ENCODE results near the gene DOCK1. TPM values are rescaled to one million over a fixed set of nuclear protein-coding genes. Genes with fewer than 3 reads are reported as not detected.

The DOCK1 gene
- total RNA-seq, 2 donors from 2014 or later = 72.4 to 89.3 TPM

DNA sequence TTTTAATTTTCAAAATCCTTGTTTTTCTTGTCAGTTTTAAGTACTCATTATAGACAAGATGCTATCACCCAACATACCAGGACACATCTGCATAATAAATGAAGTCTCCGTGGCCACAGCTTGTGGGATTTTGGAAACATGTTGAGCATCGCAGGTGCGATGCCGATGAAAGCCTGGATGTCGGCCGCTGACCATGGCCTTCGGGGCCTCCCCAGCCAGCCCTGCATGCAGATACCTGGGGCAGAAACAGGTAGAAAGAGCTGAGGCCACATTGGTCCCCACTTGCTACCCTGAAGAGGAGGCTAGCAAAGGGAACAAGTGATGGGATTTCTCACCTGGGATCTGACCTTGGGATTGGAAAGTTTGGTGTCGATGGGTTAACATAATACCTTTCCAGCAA lies 123.8 kb downstream of the DOCK1 start:
- DNase-seq = peak; percentile 26
- WGBS, 2 experiments (ENCODE audit: insufficient coverage in 1 of 2, insufficient read length in 1 of 2) = 96% methylated on average over 8 of the region's 8 CpGs; no CpG with 5 or more reads in 1 of the 2 experiments
- H3K4me1 Mint-ChIP-seq = no peaks in the 10 kb centered on the region
- Histone ChIP-seq H3K9me3 (ENCODE audit: control insufficient read depth, low read length) (no peaks in the 10 kb centered on the region), H3K27me3 (ENCODE audit: control insufficient read depth, insufficient read depth, low read length, poor library complexity, severe bottlenecking) (no peaks in the 10 kb centered on the region), H3K4me1 (ENCODE audit: control insufficient read depth, insufficient read depth, low read length) (no peaks in the 10 kb centered on the region), H3K9ac (ENCODE audit: extremely low read depth, low read length, poor library complexity, severe bottlenecking) (no peak overlapping the region), H3K4me3 (ENCODE audit: low read length) (no peak overlapping the region), H3K27ac (ENCODE audit: low read depth, low read length) (no peak overlapping the region), H3K36me3 (ENCODE audit: control insufficient read depth, insufficient read depth, low read length) (peaks cover 58% of the 10 kb centered on the region)
- H3K4me3 Mint-ChIP-seq = no peak overlapping the region
- H3K27ac Mint-ChIP-seq = no peak overlapping the region
- TF ChIP-seq, protein P1, sequence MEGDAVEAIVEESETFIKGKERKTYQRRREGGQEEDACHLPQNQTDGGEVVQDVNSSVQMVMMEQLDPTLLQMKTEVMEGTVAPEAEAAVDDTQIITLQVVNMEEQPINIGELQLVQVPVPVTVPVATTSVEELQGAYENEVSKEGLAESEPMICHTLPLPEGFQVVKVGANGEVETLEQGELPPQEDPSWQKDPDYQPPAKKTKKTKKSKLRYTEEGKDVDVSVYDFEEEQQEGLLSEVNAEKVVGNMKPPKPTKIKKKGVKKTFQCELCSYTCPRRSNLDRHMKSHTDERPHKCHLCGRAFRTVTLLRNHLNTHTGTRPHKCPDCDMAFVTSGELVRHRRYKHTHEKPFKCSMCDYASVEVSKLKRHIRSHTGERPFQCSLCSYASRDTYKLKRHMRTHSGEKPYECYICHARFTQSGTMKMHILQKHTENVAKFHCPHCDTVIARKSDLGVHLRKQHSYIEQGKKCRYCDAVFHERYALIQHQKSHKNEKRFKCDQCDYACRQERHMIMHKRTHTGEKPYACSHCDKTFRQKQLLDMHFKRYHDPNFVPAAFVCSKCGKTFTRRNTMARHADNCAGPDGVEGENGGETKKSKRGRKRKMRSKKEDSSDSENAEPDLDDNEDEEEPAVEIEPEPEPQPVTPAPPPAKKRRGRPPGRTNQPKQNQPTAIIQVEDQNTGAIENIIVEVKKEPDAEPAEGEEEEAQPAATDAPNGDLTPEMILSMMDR (conservative IDR thresholded peaks at IDR 0.05) = no peak
- peaks cover 86% of the 10 kb centered on the region for H3K36me3 Mint-ChIP-seq (ENCODE audit: low read depth)
- H3K9me3 Mint-ChIP-seq = no peaks in the 10 kb centered on the region
- no peaks in the 10 kb centered on the region for H3K27me3 Mint-ChIP-seq (ENCODE audit: insufficient read depth)

DNA sequence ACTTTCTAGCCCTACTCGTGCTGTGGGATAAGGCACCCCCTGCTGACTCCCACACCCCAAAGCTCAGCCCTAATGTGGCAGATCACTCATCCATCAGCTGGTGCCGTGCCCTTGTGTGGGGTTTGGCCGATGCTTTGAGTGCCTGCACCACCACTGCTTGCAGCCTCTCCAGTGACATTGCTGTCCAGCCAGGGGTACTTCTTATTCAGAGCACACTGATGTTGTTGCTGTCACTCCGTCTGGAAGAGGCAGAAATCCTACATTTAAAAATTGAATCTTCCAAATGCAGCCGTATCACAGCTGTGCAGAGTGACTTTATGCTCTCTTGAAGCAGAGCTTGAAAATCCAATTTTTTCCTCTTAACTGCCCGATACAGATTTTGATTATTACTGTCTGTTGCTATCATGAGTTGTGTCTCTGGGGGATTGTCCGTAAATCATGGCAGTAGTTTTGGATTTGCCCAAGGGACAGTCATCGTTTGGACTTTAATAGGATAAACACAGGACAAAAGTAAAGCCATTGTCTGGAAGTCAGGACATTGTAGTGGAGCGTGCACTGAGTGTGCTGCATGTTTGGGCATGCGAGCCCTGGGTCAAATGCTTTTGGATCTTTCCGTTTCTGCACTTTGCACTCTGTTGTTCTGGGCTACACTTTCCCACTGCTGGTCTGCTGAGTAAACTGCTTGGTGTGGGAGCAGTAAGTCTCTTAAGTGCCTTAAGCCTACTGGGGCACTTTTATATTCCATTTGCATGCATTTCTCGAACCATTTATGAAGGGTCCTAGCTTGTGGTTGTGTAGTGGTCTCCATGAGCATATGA lies 128.2 kb downstream of the DOCK1 start:
- H3K9me3 Mint-ChIP-seq = no peaks in the 10 kb centered on the region
- Histone ChIP-seq H3K9me3 (ENCODE audit: control insufficient read depth, low read length) (no peaks in the 10 kb centered on the region), H3K36me3 (ENCODE audit: control insufficient read depth, insufficient read depth, low read length) (peaks cover 65% of the 10 kb centered on the region), H3K27ac (ENCODE audit: low read depth, low read length) (no peak overlapping the region), H3K9ac (ENCODE audit: extremely low read depth, low read length, poor library complexity, severe bottlenecking) (no peak overlapping the region), H3K4me3 (ENCODE audit: low read length) (no peak overlapping the region), H3K4me1 (ENCODE audit: control insufficient read depth, insufficient read depth, low read length) (no peaks in the 10 kb centered on the region), H3K27me3 (ENCODE audit: control insufficient read depth, insufficient read depth, low read length, poor library complexity, severe bottlenecking) (no peaks in the 10 kb centered on the region)
- no peaks in the 10 kb centered on the region for H3K4me1 Mint-ChIP-seq
- H3K36me3 Mint-ChIP-seq (ENCODE audit: low read depth) = peaks cover 82% of the 10 kb centered on the region
- no peak overlapping the region for H3K27ac Mint-ChIP-seq
- no peaks in the 10 kb centered on the region for H3K27me3 Mint-ChIP-seq (ENCODE audit: insufficient read depth)
- TF ChIP-seq, protein P1 (conservative IDR thresholded peaks at IDR 0.05) = no peak
- no peak overlapping the region for H3K4me3 Mint-ChIP-seq
- 92 to 97% methylated on average over 8 to 12 of the region's 12 CpGs for whole genome bisulfite sequencing, 2 experiments (ENCODE audit: insufficient coverage in 1 of 2, insufficient read length in 1 of 2)
- peak; percentile 28 for DNase-seq

DNA sequence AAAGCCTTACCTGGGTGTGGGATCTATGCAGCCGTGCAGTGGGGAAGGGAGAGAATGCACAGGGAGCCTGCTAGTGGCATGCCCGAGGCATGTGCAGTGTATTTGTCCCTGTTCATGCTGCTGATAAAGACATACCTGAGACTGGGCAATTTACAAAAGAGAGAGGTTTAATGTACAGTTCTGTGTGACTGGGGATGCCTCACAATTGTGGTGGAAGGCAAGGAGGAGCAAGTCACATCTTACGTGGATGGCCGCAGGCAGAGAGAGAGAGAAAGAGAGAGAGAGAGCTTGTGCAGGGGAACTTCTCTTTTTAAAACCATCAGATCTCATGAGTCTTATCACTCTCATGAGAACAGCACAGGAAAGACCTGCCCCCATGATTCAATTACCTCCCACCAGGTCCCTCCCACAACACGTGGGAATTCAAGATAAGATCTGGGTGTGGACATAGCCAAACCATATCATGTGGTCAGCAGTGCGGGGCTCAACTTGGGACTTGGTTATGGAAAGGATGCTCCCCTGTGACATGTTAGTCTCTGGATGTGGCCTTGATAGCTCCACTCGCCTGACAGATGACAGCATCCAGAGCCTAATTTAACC lies 128.9 kb downstream of the DOCK1 start:
- no peaks in the 10 kb centered on the region for H3K27me3 Mint-ChIP-seq (ENCODE audit: insufficient read depth)
- H3K27ac Mint-ChIP-seq = peak overlapping the region; percentile 11
- Histone ChIP-seq H3K36me3 (ENCODE audit: control insufficient read depth, insufficient read depth, low read length) (peaks cover 65% of the 10 kb centered on the region), H3K27me3 (ENCODE audit: control insufficient read depth, insufficient read depth, low read length, poor library complexity, severe bottlenecking) (no peaks in the 10 kb centered on the region), H3K9ac (ENCODE audit: extremely low read depth, low read length, poor library complexity, severe bottlenecking) (no peak overlapping the region), H3K4me3 (ENCODE audit: low read length) (no peak overlapping the region), H3K4me1 (ENCODE audit: control insufficient read depth, insufficient read depth, low read length) (no peaks in the 10 kb centered on the region), H3K9me3 (ENCODE audit: control insufficient read depth, low read length) (no peaks in the 10 kb centered on the region), H3K27ac (ENCODE audit: low read depth, low read length) (no peak overlapping the region)
- H3K36me3 Mint-ChIP-seq (ENCODE audit: low read depth) = peaks cover 83% of the 10 kb centered on the region
- 91 to 100% methylated on average over 5 to 7 of the region's 7 CpGs for WGBS, 2 experiments (ENCODE audit: insufficient coverage in 1 of 2, insufficient read length in 1 of 2)
- no peak for DNase-seq
- H3K4me3 Mint-ChIP-seq = no peak overlapping the region
- TF ChIP-seq, protein P1 (conservative IDR thresholded peaks at IDR 0.05) = no peak
- no peaks in the 10 kb centered on the region for H3K4me1 Mint-ChIP-seq
- no peaks in the 10 kb centered on the region for H3K9me3 Mint-ChIP-seq

Measured in endodermal cell (in vitro differentiated cells).